ACC112 (cell line): ENCODE measurements around the gene PFKL.
"Not testable (repeated sequence)": the region's sequence is repeated elsewhere in the genome, so short reads cannot be mapped to it uniquely, and the experiment has no call there.

Experiments used
- H2AFZ ChIP-seq: fragments of 200-600 bp; sonication (generic); one replicate; pipeline ENCODE4 v1.6.0; 2017; ENCODE audit warnings: antibody characterized with exemption, low read length; ENCODE audit not compliant: unreplicated experiment
- H3K27ac ChIP-seq: fragments of 200-600 bp; sonication (generic); 2 replicates; pipeline ENCODE4 v1.5.1; 2014; ENCODE audit warnings: low read depth, mild to moderate bottlenecking, antibody characterized with exemption, low read length, moderate library complexity
- H3K27me3 ChIP-seq: fragments of 200-600 bp; sonication (generic); 2 replicates; pipeline ENCODE4 v1.6.1; 2014; ENCODE audit warnings: mild to moderate bottlenecking, antibody characterized with exemption, low read length, moderate library complexity, mixed read lengths; ENCODE audit not compliant: insufficient read depth
- H3K36me3 ChIP-seq: fragments of 200-600 bp; sonication (generic); 2 replicates; pipeline ENCODE4 v1.6.1; 2016; ENCODE audit warnings: mild to moderate bottlenecking, antibody characterized with exemption, low read length, moderate library complexity, mixed read lengths; ENCODE audit not compliant: insufficient read depth
- H3K4me1 ChIP-seq: fragments of 200-600 bp; sonication (generic); one replicate; pipeline ENCODE4 v1.6.1; 2016; ENCODE audit warnings: low read length, mixed read lengths; ENCODE audit not compliant: insufficient read depth, unreplicated experiment, control insufficient read depth
- H3K4me3 ChIP-seq: fragments of 200-600 bp; sonication (generic); 2 replicates; pipeline ENCODE4 v1.5.1; 2014; ENCODE audit warnings: mild to moderate bottlenecking, low read depth, low read length
- H3K79me2 ChIP-seq: fragments of 200-600 bp; sonication (generic); one replicate; pipeline ENCODE4 v1.6.0; 2016; ENCODE audit warnings: low read length; ENCODE audit not compliant: control insufficient read depth, unreplicated experiment, insufficient read depth

The PFKL gene

GRCh38 chr21:44357064-44357837, 57.4 kb downstream of the PFKL start:
- no peaks in the 10 kb centered on the region for H3K79me2 ChIP-seq
- peaks cover 26% of the 10 kb centered on the region for H3K27me3 ChIP-seq
- no peaks in the 10 kb centered on the region for H3K36me3 ChIP-seq
- H2AFZ ChIP-seq: no peak overlapping the region
- H3K4me1 ChIP-seq: no peaks in the 10 kb centered on the region
- H3K4me3 ChIP-seq: no peak overlapping the region
- no peak overlapping the region for H3K27ac ChIP-seq

GRCh38 chr21:44359396-44359795, 59.5 kb downstream of the PFKL start:
- no peak overlapping the region for H3K27ac ChIP-seq
- H3K4me3 ChIP-seq: no peak overlapping the region
- peaks cover 16% of the 10 kb centered on the region; the same call in 1 of the 2 replicates for H3K27me3 ChIP-seq
- H3K4me1 ChIP-seq: no peaks in the 10 kb centered on the region
- H2AFZ ChIP-seq: no peak overlapping the region
- H3K79me2 ChIP-seq: no peaks in the 10 kb centered on the region
- no peaks in the 10 kb centered on the region for H3K36me3 ChIP-seq

GRCh38 chr21:44360159-44360558, 60.3 kb downstream of the PFKL start:
- Histone ChIP-seq H3K36me3 (no peaks in the 10 kb centered on the region), H3K79me2 (no peaks in the 10 kb centered on the region), H3K27ac (no peak overlapping the region)

GRCh38 chr21:44361903-44362302, 62.0 kb downstream of the PFKL start:
- not testable (repeated sequence) for H3K79me2 ChIP-seq, H3K27ac ChIP-seq, H3K4me1 ChIP-seq, H3K4me3 ChIP-seq, H3K36me3 ChIP-seq, H2AFZ ChIP-seq
- H3K27me3 ChIP-seq: peaks cover 12% of the 10 kb centered on the region; the same call in 1 of the 2 replicates

More at GRCh38 chr21:44360159-44360558, 60.3 kb downstream of the PFKL start:
- H3K4me1 ChIP-seq: no peaks in the 10 kb centered on the region
- H3K27me3 ChIP-seq: peaks cover 15% of the 10 kb centered on the region; the same call in 1 of the 2 replicates
- H2AFZ ChIP-seq: no peak overlapping the region
- H3K4me3 ChIP-seq: no peak overlapping the region

GRCh38 chr21:44363278-44363677, 63.4 kb downstream of the PFKL start:
- Histone ChIP-seq H3K79me2 (no peaks in the 10 kb centered on the region), H3K27me3 (peaks cover 12% of the 10 kb centered on the region; the same call in 1 of the 2 replicates), H3K4me1 (no peaks in the 10 kb centered on the region), H2AFZ (no peak overlapping the region), H3K27ac (no peak overlapping the region), H3K36me3 (no peaks in the 10 kb centered on the region), H3K4me3 (no peak overlapping the region)

- H3K27me3 ChIP-seq: peaks cover 8% of the 10 kb centered on the region; the same call in 1 of the 2 replicates
- H2AFZ ChIP-seq: no peak overlapping the region
- H3K4me3 ChIP-seq: no peak overlapping the region
- H3K79me2 ChIP-seq: no peaks in the 10 kb centered on the region
- H3K27ac ChIP-seq: no peak overlapping the region
- no peaks in the 10 kb centered on the region for H3K4me1 ChIP-seq
- no peaks in the 10 kb centered on the region for H3K36me3 ChIP-seq
Observed at GRCh38 chr21:44364151-44365053, 64.5 kb downstream of the PFKL start.

- H3K27ac ChIP-seq: no peak overlapping the region
- no peak overlapping the region for H3K4me3 ChIP-seq
- H3K4me1 ChIP-seq: no peaks in the 10 kb centered on the region
- no peaks in the 10 kb centered on the region for H3K36me3 ChIP-seq
- H2AFZ ChIP-seq: no peak overlapping the region
- H3K27me3 ChIP-seq: peaks cover 8% of the 10 kb centered on the region; the same call in 1 of the 2 replicates
- H3K79me2 ChIP-seq: no peaks in the 10 kb centered on the region
Observed at GRCh38 chr21:44365251-44365966, 65.6 kb downstream of the PFKL start.

GRCh38 chr21:44365967-44366585, 66.2 kb downstream of the PFKL start:
- Histone ChIP-seq H3K4me3 (no peak overlapping the region), H3K4me1 (no peaks in the 10 kb centered on the region), H2AFZ (no peak overlapping the region), H3K79me2 (no peaks in the 10 kb centered on the region), H3K27me3 (peaks cover 8% of the 10 kb centered on the region; the same call in 1 of the 2 replicates), H3K36me3 (no peaks in the 10 kb centered on the region), H3K27ac (no peak overlapping the region)

- Histone ChIP-seq H3K27ac (no peak overlapping the region), H3K79me2 (no peaks in the 10 kb centered on the region), H3K36me3 (no peaks in the 10 kb centered on the region), H3K4me1 (no peaks in the 10 kb centered on the region), H3K27me3 (peaks cover 8% of the 10 kb centered on the region; the same call in 1 of the 2 replicates), H3K4me3 (no peak overlapping the region), H2AFZ (no peak overlapping the region)
Observed at GRCh38 chr21:44366586-44367211, 66.8 kb downstream of the PFKL start.
